Type B pancreatic cell (in vitro differentiated cells): ENCODE results near the gene MBD1. TPM values are rescaled to one million over a fixed set of nuclear protein-coding genes. Genes with fewer than 3 reads are reported as not detected.
A peak's percentile ranks its signal among the peaks of the same experiment; 100 is the strongest.
"Not testable (repeated sequence)": the region's sequence is repeated elsewhere in the genome, so short reads cannot be mapped to it uniquely, and the experiment has no call there.

Experiments used
- DNase-seq: peaks from one replicate; pipeline ENCODE4 v3.0.0; 2021; ENCODE audit warnings: mixed read lengths; ENCODE audit not compliant: unreplicated experiment; ENCODE audit errors: extremely low spot score
- H3K27ac Mint-ChIP-seq: 2 replicates; pipeline ENCODE4 v1.8.0; 2021; ENCODE audit warnings: mild to moderate bottlenecking, mixed read lengths
- H3K27me3 Mint-ChIP-seq: 2 replicates; pipeline ENCODE4 v1.8.0; 2021; ENCODE audit warnings: mixed read lengths
- H3K36me3 Mint-ChIP-seq: 2 replicates; pipeline ENCODE4 v1.8.0; 2021; ENCODE audit warnings: mixed read lengths
- H3K4me1 Mint-ChIP-seq: one replicate; pipeline ENCODE4 v1.8.0; 2021; ENCODE audit warnings: mixed read lengths; ENCODE audit not compliant: unreplicated experiment
- H3K4me3 Mint-ChIP-seq: 2 replicates; pipeline ENCODE4 v1.8.0; 2021; ENCODE audit warnings: mild to moderate bottlenecking, mixed read lengths
- H3K9me3 Mint-ChIP-seq: 2 replicates; pipeline ENCODE4 v1.8.0; 2021; ENCODE audit warnings: mixed read lengths
- total RNA-seq: library from RNA; stranded (reverse); gene quantifications from 2 replicates; pipeline ENCODE4 v1.2.1, GENCODE V29; 2021; ENCODE audit warnings: low replicate concordance
- TF ChIP-seq, protein P1 (sequence below): fragments of 200-600 bp; sonication (generic); conservative IDR thresholded peaks from 2 replicates; pipeline ENCODE4 v1.5.0; 2021; ENCODE audit warnings: antibody characterized with exemption, mild to moderate bottlenecking

MBD1 gene
- total RNA-seq, 1 donor from 2014 or later = 81.9 TPM

DNA sequence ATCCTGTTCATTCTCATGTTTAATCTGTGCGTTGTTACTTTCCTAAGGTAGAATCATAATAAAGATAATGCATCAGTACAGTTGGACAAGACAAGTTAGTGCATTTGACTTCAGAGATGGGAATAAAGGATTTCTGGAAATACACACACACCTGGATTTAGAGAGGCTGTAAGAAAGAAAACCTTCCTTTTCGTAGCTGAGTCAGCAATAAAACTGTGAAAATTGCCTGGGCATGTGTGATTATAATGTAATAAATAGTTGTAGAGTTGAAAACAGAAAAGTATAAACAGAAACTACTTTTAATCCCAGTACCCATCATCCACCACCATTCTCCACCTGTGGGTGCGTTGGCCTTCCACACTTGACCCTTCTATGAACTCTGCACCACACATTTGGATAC is 30.4 kb downstream of the MBD1 start:
- H3K4me3 Mint-ChIP-seq = no peak overlapping the region
- H3K4me1 Mint-ChIP-seq = no peaks in the 10 kb centered on the region

DNA sequence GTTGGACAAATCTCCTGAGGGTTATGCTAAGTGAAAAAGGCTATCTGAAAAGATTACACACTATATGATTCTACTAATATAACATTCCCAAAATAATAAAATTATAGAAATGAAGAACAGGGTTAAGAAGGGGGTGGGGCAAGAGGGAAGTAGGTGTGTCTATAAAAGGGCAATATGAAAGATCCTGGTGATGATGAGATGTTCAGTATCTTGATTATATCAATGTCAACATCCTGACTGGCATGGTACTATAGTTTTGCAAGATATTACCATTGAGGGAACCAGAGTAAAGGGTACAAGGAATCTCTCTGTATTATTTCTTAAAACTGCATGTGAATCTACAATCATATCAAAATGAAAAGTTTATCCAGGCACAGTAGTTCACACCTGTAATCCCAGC is 31.7 kb downstream of the MBD1 start:
- H3K27ac Mint-ChIP-seq = no peak overlapping the region
- H3K27me3 Mint-ChIP-seq = no peaks in the 10 kb centered on the region
- TF ChIP-seq, protein P1, sequence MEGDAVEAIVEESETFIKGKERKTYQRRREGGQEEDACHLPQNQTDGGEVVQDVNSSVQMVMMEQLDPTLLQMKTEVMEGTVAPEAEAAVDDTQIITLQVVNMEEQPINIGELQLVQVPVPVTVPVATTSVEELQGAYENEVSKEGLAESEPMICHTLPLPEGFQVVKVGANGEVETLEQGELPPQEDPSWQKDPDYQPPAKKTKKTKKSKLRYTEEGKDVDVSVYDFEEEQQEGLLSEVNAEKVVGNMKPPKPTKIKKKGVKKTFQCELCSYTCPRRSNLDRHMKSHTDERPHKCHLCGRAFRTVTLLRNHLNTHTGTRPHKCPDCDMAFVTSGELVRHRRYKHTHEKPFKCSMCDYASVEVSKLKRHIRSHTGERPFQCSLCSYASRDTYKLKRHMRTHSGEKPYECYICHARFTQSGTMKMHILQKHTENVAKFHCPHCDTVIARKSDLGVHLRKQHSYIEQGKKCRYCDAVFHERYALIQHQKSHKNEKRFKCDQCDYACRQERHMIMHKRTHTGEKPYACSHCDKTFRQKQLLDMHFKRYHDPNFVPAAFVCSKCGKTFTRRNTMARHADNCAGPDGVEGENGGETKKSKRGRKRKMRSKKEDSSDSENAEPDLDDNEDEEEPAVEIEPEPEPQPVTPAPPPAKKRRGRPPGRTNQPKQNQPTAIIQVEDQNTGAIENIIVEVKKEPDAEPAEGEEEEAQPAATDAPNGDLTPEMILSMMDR = no peak
- H3K4me1 Mint-ChIP-seq = no peaks in the 10 kb centered on the region
- H3K36me3 Mint-ChIP-seq = no peaks in the 10 kb centered on the region
- H3K4me3 Mint-ChIP-seq = no peak overlapping the region
- DNase-seq = no peak
- H3K9me3 Mint-ChIP-seq = no peaks in the 10 kb centered on the region

More for the DNA sequence above, 30.4 kb downstream of the MBD1 start:
- Mint-ChIP-seq H3K9me3 (no peaks in the 10 kb centered on the region), H3K36me3 (no peaks in the 10 kb centered on the region), H3K27ac (no peak overlapping the region), H3K27me3 (no peaks in the 10 kb centered on the region)
- TF ChIP-seq, protein P1 = no peak
- no peak for DNase-seq

GRCh38 chr18:50247561-50247960 is 33.8 kb downstream of the MBD1 start:
- Mint-ChIP-seq H3K27me3 (no peaks in the 10 kb centered on the region), H3K36me3 (peaks cover 3% of the 10 kb centered on the region), H3K4me1 (no peaks in the 10 kb centered on the region), H3K27ac (no peak overlapping the region), H3K9me3 (no peaks in the 10 kb centered on the region), H3K4me3 (no peak overlapping the region)
- no peak for DNase-seq
- TF ChIP-seq, protein P1 = no peak

DNA sequence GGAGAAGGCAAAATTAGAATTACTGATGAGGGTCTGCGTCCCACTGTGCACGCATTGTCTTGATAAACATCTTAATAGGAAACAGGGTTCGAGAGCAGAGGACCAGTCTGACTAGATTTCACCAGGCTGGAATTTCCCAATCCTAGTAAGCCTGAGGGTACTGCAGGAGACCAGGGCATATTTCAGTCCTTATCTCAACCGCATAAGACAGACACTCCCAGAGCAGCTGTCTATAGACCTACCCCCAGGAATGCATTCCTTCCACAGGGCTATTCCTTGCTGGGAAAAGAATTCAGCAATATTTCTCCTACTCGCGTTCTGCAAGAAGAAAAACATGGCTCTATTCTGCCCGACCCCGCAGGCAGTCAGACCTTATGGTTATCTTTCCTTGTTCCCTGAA is 39.6 kb downstream of the MBD1 start:
- peaks cover 20% of the 10 kb centered on the region for H3K9me3 Mint-ChIP-seq
- not testable (repeated sequence) for H3K4me1 Mint-ChIP-seq

DNA sequence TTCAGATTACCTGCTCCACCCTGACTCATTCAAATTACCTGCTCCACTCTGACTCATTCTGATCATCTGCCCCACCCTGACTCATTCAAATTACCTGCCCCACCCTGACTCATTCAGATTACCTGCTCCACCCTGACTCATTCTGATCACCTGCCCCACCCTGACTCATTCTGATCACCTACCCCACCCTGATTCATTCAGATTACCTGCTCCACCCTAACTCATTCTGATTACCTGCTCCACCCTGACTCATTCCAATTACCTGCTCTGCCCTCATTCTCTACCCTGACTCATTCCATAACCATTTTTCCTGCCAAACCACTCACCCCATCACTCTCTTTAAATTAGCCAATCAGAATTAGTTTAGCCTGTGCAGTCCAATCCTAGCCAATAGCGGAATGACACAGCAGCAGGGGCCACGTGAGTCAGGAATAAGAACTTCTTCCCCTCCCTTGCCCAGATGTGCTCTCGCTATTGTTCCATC is 41.2 kb downstream of the MBD1 start:
- peak overlapping the region; percentile 95 for H3K27ac Mint-ChIP-seq
- no peak for DNase-seq

More for the DNA sequence above, 39.6 kb downstream of the MBD1 start:
- not testable (repeated sequence) for DNase-seq, H3K27ac Mint-ChIP-seq, H3K4me3 Mint-ChIP-seq, H3K27me3 Mint-ChIP-seq
- peaks cover 10% of the 10 kb centered on the region for H3K36me3 Mint-ChIP-seq

GRCh38 chr18:50232419-50232818 is 48.9 kb downstream of the MBD1 start:
- H3K27me3 Mint-ChIP-seq = peaks cover 3% of the 10 kb centered on the region
- no peak overlapping the region for H3K4me3 Mint-ChIP-seq
- no peak overlapping the region for H3K27ac Mint-ChIP-seq
- no peaks in the 10 kb centered on the region for H3K9me3 Mint-ChIP-seq
- H3K4me1 Mint-ChIP-seq = peaks cover 10% of the 10 kb centered on the region
- TF ChIP-seq, protein P1 = no peak
- DNase-seq = no peak
- peaks cover 5% of the 10 kb centered on the region for H3K36me3 Mint-ChIP-seq

More for the DNA sequence above, 41.2 kb downstream of the MBD1 start:
- Mint-ChIP-seq H3K36me3 (peaks cover 15% of the 10 kb centered on the region), H3K4me3 (no peak overlapping the region), H3K27me3 (peaks cover 3% of the 10 kb centered on the region), H3K9me3 (peaks cover 20% of the 10 kb centered on the region), H3K4me1 (no peaks in the 10 kb centered on the region)
- TF ChIP-seq, protein P1 = no peak
